NCI-H82 treated with DMSO at 0.1 percent for 48 hours (cell line): Measurements from ENCODE around the gene CTPS2.
"Not testable (repeated sequence)": the region's sequence is repeated elsewhere in the genome, so short reads cannot be mapped to it uniquely, and the experiment has no call there.

Experiments
- DNase-seq: peaks from one replicate; lab custom pipeline; 2025; ENCODE audit not compliant: unreplicated experiment; lab: John Stamatoyannopoulos, UW

Gene CTPS2

GRCh38 chrX:16712548-16713155 is at the start of gene CTPS2:
Gene CTPS2 (minus strand): TSS chrX:16712669. CDS start chrX:16702902, 9,767 bp downstream.
- peak; percentile 2 for DNase-seq

- DNase-seq: not testable (repeated sequence)
Observed at GRCh38 chrX:16761500-16761899, 49.0 kb upstream of the CTPS2 start.

- no peak for DNase-seq
Observed at GRCh38 chrX:16756724-16757123, 44.3 kb upstream of the CTPS2 start.

GRCh38 chrX:16754019-16754418 is 41.5 kb upstream of the CTPS2 start:
- DNase-seq: no peak

GRCh38 chrX:16750136-16750535 is 37.7 kb upstream of the CTPS2 start:
- DNase-seq: no peak

- DNase-seq: no peak
Observed at GRCh38 chrX:16748425-16748824, 36.0 kb upstream of the CTPS2 start.

- no peak for DNase-seq
Observed at GRCh38 chrX:16745659-16746058, 33.2 kb upstream of the CTPS2 start.

GRCh38 chrX:16745102-16745501 is 32.6 kb upstream of the CTPS2 start:
- no peak for DNase-seq

- DNase-seq: no peak
Observed at GRCh38 chrX:16743604-16744325, 31.3 kb upstream of the CTPS2 start.

- DNase-seq: no peak
Observed at GRCh38 chrX:16739574-16739973, 27.1 kb upstream of the CTPS2 start.

- DNase-seq: no peak
Observed at GRCh38 chrX:16737024-16737423, 24.6 kb upstream of the CTPS2 start.

- no peak for DNase-seq
Observed at GRCh38 chrX:16733013-16733412, 20.5 kb upstream of the CTPS2 start.

GRCh38 chrX:16730450-16730849 is 18.0 kb upstream of the CTPS2 start:
- DNase-seq: no peak

- no peak for DNase-seq
Observed at GRCh38 chrX:16727637-16728036, 15.2 kb upstream of the CTPS2 start.

- DNase-seq: not testable (repeated sequence)
Observed at GRCh38 chrX:16726347-16726988, 14.0 kb upstream of the CTPS2 start.

- no peak for DNase-seq
Observed at GRCh38 chrX:16725072-16725471, 12.6 kb upstream of the CTPS2 start.

- no peak for DNase-seq
Observed at GRCh38 chrX:16722481-16722880, 10.0 kb upstream of the CTPS2 start.

- peak; percentile 86 for DNase-seq
Observed at GRCh38 chrX:16719334-16720084, 7.0 kb upstream of the CTPS2 start, which contains the start of gene SYAP1. Gene SYAP1 (plus strand): TSS chrX:16719612. CDS start chrX:16719725, 113 bp downstream.

- no peak for DNase-seq
Observed at GRCh38 chrX:16718824-16719333, 6.4 kb upstream of the CTPS2 start.

- not testable (repeated sequence) for DNase-seq
Observed at GRCh38 chrX:16716451-16716850, 4.0 kb upstream of the CTPS2 start.

GRCh38 chrX:16715638-16716037 is 3.2 kb upstream of the CTPS2 start:
- not testable (repeated sequence) for DNase-seq
